GM19240 (cell line): ENCODE measurements around the gene PRKN.

Experiments used
- DNase-seq: peaks from one replicate; pipeline ENCODE4 v3.0.0; 2011; ENCODE audit warnings: low spot score; ENCODE audit not compliant: insufficient read length

Gene PRKN

DNA sequence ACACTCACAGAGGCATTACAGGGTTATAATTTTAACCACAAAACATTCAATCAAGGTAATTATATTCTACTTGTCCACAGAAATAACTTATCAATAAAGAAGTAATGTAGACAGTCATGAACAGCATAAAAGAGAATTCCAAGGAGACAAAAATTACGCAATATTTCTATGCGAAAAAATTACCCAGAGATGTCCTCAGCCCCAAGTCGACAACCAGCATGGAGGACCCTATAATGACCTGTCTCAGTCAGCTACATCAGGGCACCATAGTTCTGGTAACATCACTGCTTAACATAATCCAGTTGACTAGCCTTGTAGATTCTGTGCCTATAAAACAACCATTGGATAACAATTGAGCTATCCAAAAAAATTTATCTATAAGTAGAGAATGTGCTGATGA is 579.8 kb downstream of the PRKN start:
- DNase-seq, result no peak

DNA sequence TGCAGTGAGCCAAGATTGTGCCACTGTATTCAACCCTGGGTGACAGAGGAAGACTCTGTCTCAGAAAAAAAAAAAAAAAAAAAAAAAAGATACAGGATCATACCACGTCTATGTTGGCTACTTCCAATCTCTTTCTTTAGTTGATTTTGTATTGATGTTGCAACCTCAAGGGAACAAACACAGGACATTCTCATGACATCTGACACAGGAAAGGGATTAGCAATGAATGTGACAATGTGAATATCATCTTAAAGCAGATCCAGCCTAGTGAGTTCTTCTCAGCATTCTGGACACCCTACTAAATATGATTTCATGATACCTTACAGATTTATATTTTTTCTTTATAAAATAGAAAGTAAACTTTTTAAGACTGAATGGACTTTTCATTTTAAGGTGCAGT is 580.3 kb downstream of the PRKN start:
- DNase-seq, result no peak

DNA sequence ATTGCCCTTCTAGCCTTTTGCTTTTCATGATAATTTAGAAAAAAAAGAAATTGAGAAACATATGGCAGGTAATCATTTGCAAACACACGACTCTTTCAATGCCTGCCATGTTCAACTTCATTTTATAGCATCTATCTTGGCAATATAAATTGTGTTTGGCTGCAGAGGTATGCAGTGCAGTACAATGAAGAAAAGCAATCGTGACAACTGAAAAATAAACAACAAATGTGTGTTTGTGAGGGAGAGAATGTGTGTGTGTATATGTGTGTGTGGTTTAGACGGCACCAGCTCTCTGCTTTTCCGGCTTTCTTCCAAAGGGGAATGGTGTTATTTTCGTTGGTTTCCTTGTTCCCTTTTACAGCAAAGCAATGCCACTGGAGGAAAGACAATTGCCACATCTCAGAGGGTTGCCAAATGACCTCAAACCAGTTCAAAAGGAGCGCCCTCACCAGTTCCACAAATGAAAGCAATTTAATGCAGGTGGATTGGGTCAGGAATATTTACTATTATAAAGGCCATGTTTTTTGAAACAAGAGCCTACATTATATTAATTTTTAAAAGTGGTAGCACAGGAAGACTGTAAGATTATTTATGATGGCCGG is 587.2 kb downstream of the PRKN start:
- no peak for DNase-seq

DNA sequence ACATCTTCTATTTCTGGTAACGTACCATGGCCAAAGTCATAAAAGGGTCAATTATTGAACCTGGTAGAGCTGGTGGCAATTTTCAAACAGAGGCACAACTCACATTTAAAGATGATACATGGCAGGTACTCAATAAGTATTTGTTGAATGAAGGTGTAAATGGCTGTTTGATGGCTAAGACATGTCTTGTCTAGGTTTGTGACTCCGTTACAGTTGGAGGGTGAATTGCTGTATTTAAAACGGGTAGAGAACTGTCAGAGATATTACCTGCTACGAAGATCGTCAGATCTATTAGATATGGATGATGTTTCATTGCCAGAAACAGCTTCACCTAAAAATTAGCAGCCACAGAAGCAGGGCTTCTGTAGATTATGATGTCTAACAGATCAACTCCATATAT is 601.9 kb downstream of the PRKN start:
- no peak for DNase-seq

DNA sequence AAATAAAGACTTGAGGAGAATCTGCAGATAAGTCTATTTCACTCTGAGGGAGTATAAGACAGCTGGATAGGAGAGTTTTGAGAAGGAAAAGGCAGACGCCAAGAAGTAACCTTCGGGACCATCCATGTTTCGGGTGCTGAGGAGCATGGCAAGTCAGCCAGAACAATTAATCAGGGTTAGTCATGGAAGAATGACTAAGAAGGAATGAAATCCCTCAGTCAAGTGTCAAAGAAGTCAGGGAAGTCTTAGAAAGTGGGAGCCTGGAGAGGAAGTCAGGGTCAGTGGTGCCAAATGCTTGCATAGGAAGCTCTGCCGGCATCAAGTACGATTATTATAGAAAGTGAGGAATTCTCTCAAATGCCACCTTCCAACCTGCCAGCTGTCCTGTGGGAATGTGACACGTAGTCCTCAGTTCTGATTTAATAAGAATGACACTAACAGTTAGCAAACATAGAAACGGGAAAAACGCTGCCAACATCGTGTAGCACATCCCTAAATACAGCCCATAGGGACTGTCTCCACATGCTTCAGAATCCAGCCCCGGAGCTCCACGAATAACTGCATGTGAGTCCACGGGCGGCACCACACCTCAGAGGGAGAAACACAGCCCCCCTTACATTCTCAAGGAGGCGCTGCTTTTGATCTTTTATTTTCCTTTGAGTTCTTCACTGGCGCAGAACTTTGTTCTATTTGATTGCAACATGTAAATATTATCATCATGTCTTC is 602.7 kb downstream of the PRKN start:
- no peak for DNase-seq

DNA sequence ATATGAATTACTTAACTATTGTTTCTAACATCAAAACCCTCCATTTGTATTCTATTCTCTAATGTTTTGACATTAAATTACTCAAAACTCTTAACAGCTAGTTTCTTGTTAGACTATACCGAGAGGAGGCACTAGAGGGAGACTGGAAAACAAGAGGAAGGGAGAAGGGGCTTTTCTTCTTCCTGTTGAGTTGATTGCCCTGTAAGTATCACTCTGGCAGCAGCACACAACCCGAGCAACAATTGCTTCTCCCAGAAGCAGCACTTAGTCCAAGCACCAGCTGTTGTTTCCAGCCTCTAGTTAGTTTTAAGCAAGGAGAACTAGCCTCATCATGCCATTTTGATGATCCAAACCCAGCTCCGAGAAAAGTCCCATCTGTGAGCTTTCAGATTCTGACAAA is 603.8 kb downstream of the PRKN start:
- DNase-seq, result no peak

DNA sequence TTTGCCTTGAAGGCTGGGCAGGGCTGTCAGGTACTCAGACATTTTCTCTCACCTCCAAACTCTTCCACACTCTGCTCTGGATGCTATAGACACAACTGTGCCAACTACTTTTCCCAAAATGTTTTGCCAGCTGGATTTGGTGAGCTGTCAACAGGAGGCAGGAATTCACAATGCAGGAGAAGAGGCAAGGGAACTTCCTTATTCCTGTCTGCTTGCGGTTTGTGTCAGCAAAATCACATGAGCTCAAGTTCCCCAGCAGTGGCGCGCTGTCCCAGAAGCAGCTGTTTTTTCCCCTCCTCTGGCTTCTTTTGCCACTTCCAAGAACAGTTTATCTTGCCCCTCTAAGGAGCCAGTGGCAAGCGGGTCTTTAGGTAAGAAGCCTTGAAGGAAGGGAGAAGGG is 608.2 kb downstream of the PRKN start:
- DNase-seq, result no peak

DNA sequence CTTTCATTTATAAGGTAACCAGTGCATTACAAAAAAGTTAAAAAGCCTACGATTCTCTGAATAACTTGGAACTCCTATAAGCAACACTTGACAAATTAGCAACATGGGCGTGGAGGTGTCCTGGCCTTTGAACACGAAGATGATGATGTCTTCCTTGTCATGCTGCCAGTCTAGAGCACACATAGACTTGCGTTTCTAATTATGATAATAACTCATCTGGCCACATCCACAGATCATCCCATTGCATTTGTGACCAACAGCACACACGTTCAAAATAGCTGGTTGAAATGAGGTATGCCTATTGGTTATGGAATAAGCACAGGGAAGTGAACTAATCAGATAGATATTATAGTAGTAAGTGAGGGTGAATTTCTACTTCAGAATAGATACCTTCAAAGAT is 608.9 kb downstream of the PRKN start:
- no peak for DNase-seq

DNA sequence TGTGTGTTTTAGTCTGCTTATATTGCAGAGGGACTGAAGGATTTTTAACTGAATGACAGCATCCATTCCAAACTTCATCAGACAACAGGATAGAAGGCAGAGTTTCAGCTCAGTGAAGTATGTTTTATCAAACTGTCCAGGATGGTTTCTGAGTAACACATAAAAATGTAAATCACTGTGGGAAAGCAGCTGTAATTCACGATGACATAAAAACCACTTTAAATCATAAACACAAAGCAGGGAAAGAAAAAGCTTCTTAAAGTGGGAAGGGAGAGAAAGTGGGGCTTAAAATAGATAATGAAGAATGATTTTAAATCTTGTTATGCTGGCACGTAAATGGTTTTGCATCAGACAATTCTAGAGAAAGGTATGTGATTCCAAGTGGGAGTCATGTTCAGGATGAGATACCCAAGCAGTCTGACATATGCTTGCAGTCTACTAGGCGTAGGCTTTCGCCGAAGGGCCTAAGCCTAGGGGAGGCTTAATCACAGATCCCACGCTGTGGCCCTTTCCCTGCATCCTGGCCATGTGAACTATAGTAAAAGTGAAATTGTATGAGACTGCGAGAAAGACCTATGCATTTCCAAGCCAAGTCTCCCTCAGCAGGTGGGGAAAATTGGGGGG is 610.6 kb downstream of the PRKN start:
- DNase-seq, result no peak

DNA sequence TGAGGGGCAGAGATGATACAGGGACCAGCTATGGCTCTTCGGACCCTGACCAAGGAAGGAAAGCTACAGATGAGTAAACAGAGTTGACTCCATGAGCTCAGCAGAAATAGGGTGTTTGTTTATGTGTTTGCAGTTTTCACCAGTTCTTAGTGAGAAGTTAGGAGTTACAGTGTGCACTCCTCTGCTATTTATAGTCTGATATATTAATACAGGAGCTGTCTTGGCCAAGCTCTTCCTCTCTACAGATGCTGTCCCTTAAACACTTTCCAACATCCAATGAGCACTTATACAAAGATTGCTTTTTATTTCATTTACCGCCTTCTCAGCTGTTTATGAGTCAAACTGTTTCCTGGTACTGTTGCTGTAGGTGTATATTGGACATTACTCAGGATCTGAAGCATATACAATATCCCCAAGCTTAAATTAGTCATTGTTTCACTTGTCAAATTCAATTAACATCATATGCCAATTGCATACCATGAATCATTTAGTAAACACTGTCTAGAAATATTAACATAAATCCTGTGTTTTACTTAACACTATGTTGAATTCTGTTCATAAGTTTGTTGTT is 618.0 kb downstream of the PRKN start:
- DNase-seq, result no peak

DNA sequence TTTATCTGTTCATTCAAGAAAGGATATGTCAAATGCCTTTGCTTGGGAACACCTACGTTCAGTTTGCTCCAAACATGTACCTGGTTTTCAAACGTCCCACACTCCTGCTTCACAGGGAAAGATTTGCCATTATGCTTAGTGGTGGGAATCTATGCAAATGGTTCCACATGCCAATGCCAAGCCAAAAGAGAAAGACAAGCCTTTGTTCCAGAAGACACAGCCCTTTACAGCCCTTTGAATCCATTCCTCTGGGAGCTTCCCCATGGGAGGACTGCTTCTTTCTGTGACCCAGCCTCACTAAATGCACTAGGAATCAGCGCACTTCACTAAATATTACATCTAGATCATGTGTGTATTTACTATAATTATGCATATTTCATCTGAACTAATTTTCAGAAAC is 619.5 kb downstream of the PRKN start:
- no peak for DNase-seq

DNA sequence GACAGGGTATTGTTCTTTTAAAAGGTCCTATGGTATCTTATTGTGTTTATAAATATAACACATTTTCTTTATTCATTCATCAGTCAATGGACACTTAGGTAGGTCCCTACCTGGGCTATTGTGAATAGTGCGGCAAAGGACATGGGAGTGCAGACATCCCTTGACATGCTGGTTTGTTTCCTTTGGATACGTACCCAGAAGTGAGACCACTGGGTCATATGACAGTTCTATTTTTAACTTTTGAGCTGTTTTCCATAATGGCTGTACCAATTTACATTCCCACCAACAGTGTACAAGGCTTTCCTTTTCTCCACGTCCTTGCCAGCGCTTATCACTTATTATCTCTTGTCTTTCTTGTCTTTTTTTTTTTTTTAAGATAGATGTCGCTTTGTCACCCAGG is 627.5 kb downstream of the PRKN start:
- no peak for DNase-seq

DNA sequence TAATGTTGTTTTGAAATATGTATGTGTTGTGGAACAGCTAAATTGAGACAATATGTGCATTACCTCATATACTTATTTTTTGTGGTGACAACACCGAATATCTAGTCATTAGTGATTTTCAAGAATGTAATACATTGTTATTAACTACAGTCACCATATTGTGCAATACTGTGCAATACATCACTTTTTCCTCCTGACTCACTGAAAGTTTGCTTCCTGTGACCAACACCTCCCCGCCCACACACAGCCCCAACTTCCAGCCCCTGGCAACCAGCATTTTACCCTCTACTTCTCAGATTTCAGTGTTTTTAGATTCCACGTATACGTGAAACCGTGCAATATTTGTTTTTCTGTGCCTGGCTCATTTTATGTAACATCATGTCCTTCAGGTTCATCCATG is 627.9 kb downstream of the PRKN start:
- no peak for DNase-seq

DNA sequence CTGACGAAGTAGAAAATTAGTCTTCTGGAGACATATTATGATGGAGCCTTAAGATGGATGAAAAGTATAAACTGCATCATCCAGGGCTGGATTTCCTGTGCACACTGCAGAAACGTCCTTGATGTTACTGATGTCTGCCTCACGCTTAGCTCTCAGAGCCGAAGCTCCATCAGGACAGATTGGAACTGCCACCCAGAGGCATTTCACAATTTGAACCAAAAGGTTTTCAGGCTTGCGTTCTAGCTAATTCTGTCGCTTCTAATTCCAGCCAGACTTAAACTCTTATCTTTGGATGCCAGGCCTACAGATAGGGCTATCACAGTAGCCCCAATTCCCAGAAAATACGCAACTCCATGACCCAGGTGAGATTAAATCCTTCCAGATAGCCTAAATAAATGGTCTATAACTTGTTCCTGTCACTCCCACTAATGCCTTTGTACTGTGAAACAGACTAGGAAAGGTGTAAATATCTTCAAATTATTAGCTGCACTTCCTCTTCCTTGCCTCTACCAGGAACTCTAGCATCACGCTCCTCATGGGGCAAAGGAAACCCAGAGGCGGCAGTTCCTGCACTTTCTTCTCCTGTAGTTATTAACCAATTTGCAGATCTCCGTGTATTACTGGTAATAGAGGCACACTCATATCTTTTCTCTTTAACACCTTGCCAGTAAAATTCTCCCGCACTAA is 634.6 kb downstream of the PRKN start:
- no peak for DNase-seq

DNA sequence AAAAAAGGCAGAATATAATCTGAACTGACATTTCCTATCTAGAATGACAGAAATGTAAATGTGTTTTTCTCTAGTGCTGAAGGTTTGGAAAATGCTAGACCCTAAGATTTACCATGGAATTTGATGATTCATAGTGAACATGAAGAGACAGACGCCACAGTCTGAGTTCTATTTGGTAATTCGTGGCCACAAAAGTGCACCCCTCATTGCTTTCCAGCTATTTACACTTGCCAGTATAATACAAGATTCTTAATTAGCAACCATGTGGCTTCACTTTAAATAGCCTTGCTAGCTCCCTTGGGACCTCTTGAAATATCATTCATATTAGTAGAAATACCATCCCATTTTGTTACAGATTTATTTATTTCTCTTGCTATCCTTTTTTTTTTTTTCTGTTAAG is 636.8 kb downstream of the PRKN start:
- no peak for DNase-seq

DNA sequence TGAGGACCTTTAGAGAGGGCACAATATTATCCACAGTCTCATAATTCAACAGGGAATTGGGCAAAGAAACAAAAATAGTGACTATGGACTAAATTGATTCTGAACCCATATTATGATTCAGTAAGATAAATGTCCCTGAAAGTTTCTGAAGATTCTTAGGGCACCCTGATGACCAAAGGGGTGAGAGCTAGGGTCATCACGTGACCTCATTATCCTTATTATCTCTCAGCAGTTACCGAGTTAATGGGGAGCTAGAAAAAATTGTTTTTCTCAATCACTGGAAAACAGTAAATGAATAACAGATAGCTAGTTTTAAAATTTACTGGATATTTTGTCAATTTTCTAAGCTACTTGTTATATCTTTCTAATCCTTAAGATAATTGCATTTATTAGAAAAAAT is 639.5 kb downstream of the PRKN start:
- no peak for DNase-seq

DNA sequence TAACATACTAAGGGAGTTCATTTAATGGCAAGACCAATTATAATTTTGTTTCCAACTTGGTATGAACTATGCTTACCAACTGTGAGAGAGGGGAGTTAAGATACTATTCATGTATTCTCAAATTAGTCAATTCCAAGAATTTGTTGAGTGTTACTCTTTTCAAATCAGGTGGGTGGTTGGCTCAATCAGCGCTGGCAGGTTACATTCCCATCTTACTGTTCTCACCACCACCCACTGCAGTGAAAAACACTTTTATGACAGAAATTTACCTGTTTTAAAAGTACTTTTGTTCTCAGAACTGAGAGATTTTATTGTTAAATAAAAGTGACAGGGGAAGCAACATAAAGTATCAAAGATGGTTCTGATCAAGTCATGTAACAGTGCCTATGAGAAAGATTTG is 642.0 kb downstream of the PRKN start:
- DNase-seq, result no peak

DNA sequence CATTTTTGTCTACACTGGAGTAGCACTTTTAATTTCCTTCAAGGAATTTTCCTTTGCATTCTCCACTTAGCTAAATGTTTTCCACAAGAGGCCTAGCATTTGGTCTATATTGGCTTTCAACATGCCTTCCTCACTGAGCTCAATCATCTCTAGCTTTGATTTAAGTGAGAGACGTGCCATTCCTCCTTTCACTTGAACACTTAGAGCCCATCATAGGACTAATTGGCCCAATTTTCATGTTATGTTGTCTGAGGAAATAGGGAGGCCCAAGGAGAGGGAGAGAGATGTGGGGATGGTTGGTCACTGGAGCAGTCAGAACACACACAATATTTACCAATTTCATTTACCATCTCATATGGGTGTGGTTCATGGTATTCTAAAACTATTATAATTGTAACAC is 645.0 kb downstream of the PRKN start:
- no peak for DNase-seq

DNA sequence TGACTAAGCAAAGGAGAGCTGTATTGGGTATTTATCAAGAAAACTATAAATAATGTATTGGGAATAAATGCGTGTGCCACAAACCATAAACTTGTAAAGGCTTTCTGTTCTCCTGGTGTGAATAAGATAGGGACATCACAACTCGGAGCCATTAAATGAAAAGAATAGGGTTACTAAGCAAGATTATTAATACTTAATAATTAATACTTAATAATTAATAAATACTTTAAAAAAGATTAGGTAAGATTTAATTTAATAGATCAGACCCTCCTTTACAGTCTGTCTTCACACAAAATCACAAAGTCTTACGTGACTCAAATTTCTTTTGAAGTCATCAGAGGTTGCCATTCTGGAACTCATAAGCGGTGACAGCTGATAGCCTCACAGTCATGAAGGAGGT is 648.9 kb downstream of the PRKN start:
- no peak for DNase-seq

DNA sequence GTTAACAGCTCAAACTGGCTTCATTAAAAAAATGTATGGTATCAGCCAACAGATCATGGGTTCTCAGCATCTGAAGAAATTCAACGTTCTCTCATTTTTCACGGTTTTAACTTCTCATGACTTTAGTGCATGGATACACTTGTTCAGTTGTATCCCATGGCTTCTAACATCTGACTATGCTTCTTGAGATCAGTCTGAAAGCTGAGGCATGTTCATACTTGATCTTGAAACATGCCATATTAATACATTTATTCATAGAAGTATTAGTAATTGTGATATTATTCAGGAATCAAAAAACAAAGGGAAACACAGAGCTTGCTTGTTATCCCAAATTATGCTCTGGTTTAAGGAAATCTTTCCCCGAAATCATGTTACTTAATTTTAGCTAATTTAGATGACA is 649.4 kb downstream of the PRKN start:
- no peak for DNase-seq

DNA sequence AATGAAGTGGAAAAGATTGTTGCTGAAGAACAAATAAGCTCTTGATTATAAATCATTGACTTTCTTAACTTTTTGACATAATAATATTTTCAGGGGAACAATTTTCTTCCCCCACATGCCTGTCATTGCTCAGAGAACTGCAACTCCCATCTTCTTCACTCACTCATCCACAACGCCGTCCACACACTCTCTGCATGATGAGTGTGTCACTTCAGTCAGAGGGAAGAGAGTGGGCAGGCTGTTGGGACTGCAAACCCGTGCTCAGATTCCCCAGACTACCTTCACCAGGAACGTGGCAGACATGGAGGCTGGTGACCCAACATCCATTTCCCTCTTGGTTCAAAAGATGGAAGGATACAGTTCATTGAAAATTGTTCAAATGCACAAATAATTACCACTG is 650.8 kb downstream of the PRKN start:
- DNase-seq, result no peak

DNA sequence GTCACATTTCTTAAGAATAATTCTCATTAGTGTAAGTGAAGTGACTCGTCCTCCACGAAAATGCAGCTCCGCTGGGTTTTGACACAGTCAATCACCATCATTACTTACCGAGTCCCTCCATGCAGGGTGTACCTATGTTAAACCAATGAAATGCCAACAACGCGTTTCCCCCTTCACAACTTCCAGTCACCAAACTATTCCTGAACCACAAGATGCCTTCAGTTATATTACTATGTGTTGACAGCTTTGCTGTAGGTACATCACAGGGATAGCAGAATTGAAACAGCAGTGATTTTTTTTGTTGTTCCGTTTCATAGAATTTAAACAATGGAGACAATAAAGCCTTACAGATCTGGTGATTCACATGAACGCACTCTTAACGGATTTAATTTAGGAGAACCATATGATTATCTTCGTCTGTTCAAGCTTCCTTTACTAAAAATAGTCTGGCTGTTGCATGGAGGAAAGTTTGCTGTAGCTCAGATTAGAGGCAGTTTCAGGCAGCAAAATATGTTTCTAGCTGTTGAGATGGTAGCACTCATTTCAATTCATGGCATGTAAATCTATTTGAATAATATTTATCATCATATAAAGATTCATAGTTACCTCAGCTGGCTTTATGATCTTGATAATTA is 652.8 kb downstream of the PRKN start:
- no peak for DNase-seq
